IMR-90 (cell line): ENCODE data around the gene RNF32. TPM values are rescaled to one million over a fixed set of nuclear protein-coding genes. Genes with fewer than 3 reads are reported as not detected.

ENCODE experiments used
- ATAC-seq: fragments of 200-7000 bp; cut with Tn5 transposase; 2 replicates; pipeline ENCODE4 v1.9.1; 2020; ENCODE audit warnings: low read depth, mild to moderate bottlenecking, moderate library complexity
- BruUV-seq: library from RNA; stranded (reverse); fragments of 400-500 nt; replicated peaks from 2 replicates; lab custom pipeline; 2021; lab: Mats Ljungman, UMichigan
- CTCF ChIA-PET: fragments of 300-600 bp; formaldehyde crosslinking; extraction: SDS; loops from one replicate; lab custom pipeline; 2021; ENCODE audit warnings: antibody characterized with exemption; lab: Yijun Ruan, JAX
- POLR2A ChIA-PET: fragments of 300-600 bp; sonication (Branson Sonifier 250); formaldehyde crosslinking; loops from one replicate; lab custom pipeline; 2022; ENCODE audit warnings: antibody characterized with exemption; ENCODE audit not compliant: unreplicated experiment; lab: Charles Lee
- DNase-seq: peaks from one replicate; pipeline ENCODE4 v3.0.0; 2013
- H2AFZ ChIP-seq: replicated peaks from 2 replicates; pipeline ENCODE3; 2013; ENCODE audit warnings: low read length, mild to moderate bottlenecking; ENCODE audit not compliant: poor library complexity
- H2AK5ac ChIP-seq: 2 replicates; pipeline ENCODE4 v1.6.1; 2013; ENCODE audit warnings: low read depth, low read length, inconsistent platforms
- H2AK9ac ChIP-seq: replicated peaks from 2 replicates; pipeline ENCODE3; 2013; ENCODE audit warnings: mild to moderate bottlenecking, low read depth, low read length, moderate library complexity; ENCODE audit not compliant: poor library complexity
- H2BK120ac ChIP-seq: 2 replicates; pipeline ENCODE4 v1.6.1; 2013; ENCODE audit warnings: low read depth, low read length, inconsistent platforms
- H2BK15ac ChIP-seq: 3 replicates; pipeline ENCODE4 v1.6.1; 2013; ENCODE audit warnings: low read depth, low read length, inconsistent platforms
- H2BK20ac ChIP-seq: 2 replicates; pipeline ENCODE4 v1.6.1; 2013; ENCODE audit warnings: low read depth, mild to moderate bottlenecking, inconsistent platforms, low read length, moderate library complexity
- H2BK5ac ChIP-seq: 2 replicates; pipeline ENCODE4 v1.6.1; 2013; ENCODE audit warnings: mild to moderate bottlenecking, low read depth, low read length, inconsistent platforms; ENCODE audit not compliant: poor library complexity, severe bottlenecking
- H3K14ac ChIP-seq: replicated peaks from 2 replicates; pipeline ENCODE4 v1.6.1; 2013; ENCODE audit warnings: low read depth, low read length, inconsistent platforms
- H3K18ac ChIP-seq: 2 replicates; pipeline ENCODE4 v1.6.1; 2013; ENCODE audit warnings: low read depth, low read length, control low read depth
- H3K23ac ChIP-seq: 2 replicates; pipeline ENCODE4 v1.6.1; 2013; ENCODE audit warnings: low read depth, low read length, inconsistent platforms
- H3K27ac ChIP-seq: 2 replicates; pipeline ENCODE4 v1.5.1; 2013; ENCODE audit warnings: mild to moderate bottlenecking, control low read depth, low read length; ENCODE audit not compliant: insufficient read depth
- H3K27me3 ChIP-seq: 2 replicates; pipeline ENCODE4 v1.6.1; 2013; ENCODE audit warnings: low read length; ENCODE audit not compliant: control insufficient read depth, insufficient read depth
- H3K36me3 ChIP-seq: 2 replicates; pipeline ENCODE4 v1.6.1; 2013; ENCODE audit warnings: low read length, mixed read lengths; ENCODE audit not compliant: control insufficient read depth, insufficient read depth
- H3K4ac ChIP-seq: 2 replicates; pipeline ENCODE4 v1.6.1; 2013; ENCODE audit warnings: low read depth, low read length, inconsistent platforms
- H3K4me1 ChIP-seq: 2 replicates; pipeline ENCODE4 v1.6.1; 2013; ENCODE audit warnings: low read length, mixed read lengths; ENCODE audit not compliant: control insufficient read depth, insufficient read depth
- H3K4me2 ChIP-seq: 2 replicates; pipeline ENCODE4 v1.6.1; 2013; ENCODE audit warnings: low read depth, mild to moderate bottlenecking, control low read depth, low read length, moderate library complexity
- H3K4me3 ChIP-seq: 2 replicates; pipeline ENCODE4 v1.5.1; 2013; ENCODE audit warnings: low read depth, mild to moderate bottlenecking, control low read depth, low read length, moderate library complexity; ENCODE audit not compliant: insufficient read depth
- H3K56ac ChIP-seq: 2 replicates; pipeline ENCODE4 v1.6.1; 2013; ENCODE audit warnings: low read length, inconsistent platforms; ENCODE audit not compliant: insufficient read depth; ENCODE audit errors: extremely low read depth
- H3K79me1 ChIP-seq, 2 experiments: 2 replicates each; pipeline ENCODE4 v1.6.1; 2013; ENCODE audit warnings: low read length in 2 of 2, inconsistent platforms in 1 of 2, low read depth in 1 of 2
- H3K9ac ChIP-seq: 2 replicates; pipeline ENCODE4 v1.6.1; 2013; ENCODE audit warnings: low read depth, low read length, control low read depth
- H3K9me1 ChIP-seq: 2 replicates; pipeline ENCODE4 v1.6.1; 2013; ENCODE audit warnings: low read length, inconsistent platforms; ENCODE audit not compliant: insufficient read depth
- H3K9me3 ChIP-seq: 2 replicates; pipeline ENCODE4 v1.6.1; 2013; ENCODE audit warnings: low read length; ENCODE audit not compliant: control insufficient read depth, insufficient read depth
- H4K20me1 ChIP-seq: 2 replicates; pipeline ENCODE4 v1.6.1; 2013; ENCODE audit warnings: low read length, inconsistent platforms; ENCODE audit not compliant: insufficient read depth
- H4K5ac ChIP-seq: 2 replicates; pipeline ENCODE4 v1.6.1; 2013; ENCODE audit warnings: mild to moderate bottlenecking, low read depth, low read length, control low read depth
- H4K8ac ChIP-seq, 2 experiments: 2 replicates each; pipeline ENCODE4 v1.6.1; 2013; ENCODE audit warnings: low read depth in 2 of 2, low read length in 2 of 2, control low read depth in 1 of 2, inconsistent platforms in 1 of 2
- H4K91ac ChIP-seq: 2 replicates; pipeline ENCODE4 v1.6.1; 2013; ENCODE audit warnings: low read depth, low read length, inconsistent platforms; ENCODE audit not compliant: insufficient read depth
- BHLHE40 ChIP-seq: fragments of 150-350 bp; IDR thresholded peaks from 2 replicates; pipeline ENCODE4 v1.6.1; 2016; ENCODE audit warnings: mild to moderate bottlenecking, low read depth, low read length
- CHD1 ChIP-seq: IDR thresholded peaks from 2 replicates; pipeline ENCODE4 v1.6.1; 2012; ENCODE audit warnings: low read depth, low read length, improper control_type of control experiment
- MAFK ChIP-seq: IDR thresholded peaks from 2 replicates; pipeline ENCODE4 v1.6.1; 2012; ENCODE audit warnings: low read depth, low read length, improper control_type of control experiment
- POLR2A ChIP-seq: IDR thresholded peaks from 2 replicates; pipeline ENCODE4 v1.6.1; 2012; ENCODE audit warnings: mild to moderate bottlenecking, low read depth, low read length
- RCOR1 ChIP-seq: IDR thresholded peaks from 2 replicates; pipeline ENCODE4 v1.6.1; 2012; ENCODE audit warnings: mild to moderate bottlenecking, low read length, improper control_type of control experiment; ENCODE audit not compliant: insufficient replicate concordance
- WGBS, 2 experiments: methylation state at CpG; one replicate each; pipeline versions ENCODE4 v1.1.5 to v1.1.7; 2013; ENCODE audit warnings: missing lambda C conversion rate in 2 of 2; ENCODE audit not compliant: insufficient read length in 1 of 2; ENCODE audit errors: extremely low coverage in 2 of 2; 5-methylcytosine and 5-hydroxymethylcytosine counted together
- dilution Hi-C: fragments of 300-500 bp; cut with HindIII; formaldehyde crosslinking; loops from one replicate; pipeline ENCODE4 v1.14.3; 2018; ENCODE audit warnings: low sequenced_read_pairs; ENCODE audit not compliant: unreplicated experiment
- in situ Hi-C: fragments of 300-500 bp; cut with MboI; formaldehyde crosslinking; loops from 3 replicates; pipeline ENCODE4 v1.14.3; 2019; ENCODE audit warnings: low sequenced_read_pairs, inconsistent platforms, mixed read lengths
- intact Hi-C: fragments of 100-400 bp; cut with micrococcal nuclease; formaldehyde crosslinking; loops from 2 replicates; pipeline ENCODE4 v1.10.0; 2022
- polyA plus RNA-seq, 3 experiments: library from polyadenylated mRNA; depleted of rRNA; stranded (reverse); fragments of >200 nt; gene quantifications; 2 replicates each; pipeline ENCODE4 v1.2.3, GENCODE V29; 2012; ENCODE audit warnings: low replicate concordance in 1 of 3
- total RNA-seq: library from RNA; depleted of rRNA; stranded (reverse); fragments of >200 nt; gene quantifications from 2 replicates; pipeline ENCODE4 v1.2.3, GENCODE V29; 2012
- TF ChIP-seq, protein P1 (sequence below): fragments of 150-350 bp; IDR thresholded peaks from 2 replicates; pipeline ENCODE4 v1.6.1; 2017; ENCODE audit warnings: mild to moderate bottlenecking, antibody characterized with exemption, low read length, low read depth

The RNF32 gene
- total and polyA plus RNA-seq, 2 of the 4 experiments (the other 2 are of a cell fraction), result 0.36 to 0.63 TPM

DNA sequence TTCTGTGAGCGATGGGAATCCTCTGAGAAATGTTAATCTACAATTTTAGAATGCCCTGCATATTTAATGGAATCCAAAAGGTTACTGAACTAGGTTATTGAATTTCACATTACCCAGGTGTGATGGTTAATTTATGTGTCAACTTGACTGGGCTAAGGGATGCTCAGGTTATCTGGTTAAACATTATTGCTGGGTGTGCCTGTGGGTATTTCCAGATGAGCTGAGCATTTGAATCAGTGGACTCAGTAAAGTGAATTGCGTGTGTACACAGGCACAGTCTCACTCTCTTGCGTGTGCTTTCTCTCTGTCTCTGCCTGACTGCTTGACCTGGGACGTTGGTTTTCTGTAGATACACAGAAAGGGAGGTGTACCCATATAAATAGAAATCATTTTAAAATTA is 21.7 kb downstream of the RNF32 start:
- ChIA-PET POLR2A (no interaction called here), CTCF (no interaction called here)
- Histone ChIP-seq H3K79me1 (no peaks in the 10 kb centered on the region), H3K18ac (no peak overlapping the region), H3K23ac (no peak overlapping the region), H3K27ac (no peak overlapping the region), H2AK9ac (no peak overlapping the region), H2BK20ac (no peak overlapping the region), H3K9ac (no peak overlapping the region), H2AK5ac (no peak overlapping the region), H3K4me1 (0 out of 2 replicates have a peak, but pooled peaks cover 1% of the 10 kb centered on the region), H3K9me1 (no peaks in the 10 kb centered on the region), H3K4me3 (no peak overlapping the region), H4K8ac (no peak overlapping the region), H4K91ac (no peak overlapping the region), H3K27me3 (no peaks in the 10 kb centered on the region), H3K4me2 (no peak overlapping the region), H3K9me3 (no peaks in the 10 kb centered on the region), H2BK15ac (no peak overlapping the region), H2AFZ (no peak overlapping the region), H3K36me3 (no peaks in the 10 kb centered on the region), H4K5ac (no peak overlapping the region), H4K20me1 (no peaks in the 10 kb centered on the region), H3K14ac (no peak overlapping the region), H2BK5ac (no peak overlapping the region), H3K4ac (no peak overlapping the region), H3K56ac (no peak overlapping the region), H2BK120ac (no peak overlapping the region)
- WGBS, 2 experiments, result no CpG with 5 or more reads among the region's 4 CpGs
- no peak for DNase-seq
- in situ Hi-C loops, result no loop called here
- intact Hi-C loops, result no loop called here
- no peak for TF ChIP-seq CHD1
- TF ChIP-seq POLR2A, result no peak
- TF ChIP-seq RCOR1, result no peak
- TF ChIP-seq, protein P1, sequence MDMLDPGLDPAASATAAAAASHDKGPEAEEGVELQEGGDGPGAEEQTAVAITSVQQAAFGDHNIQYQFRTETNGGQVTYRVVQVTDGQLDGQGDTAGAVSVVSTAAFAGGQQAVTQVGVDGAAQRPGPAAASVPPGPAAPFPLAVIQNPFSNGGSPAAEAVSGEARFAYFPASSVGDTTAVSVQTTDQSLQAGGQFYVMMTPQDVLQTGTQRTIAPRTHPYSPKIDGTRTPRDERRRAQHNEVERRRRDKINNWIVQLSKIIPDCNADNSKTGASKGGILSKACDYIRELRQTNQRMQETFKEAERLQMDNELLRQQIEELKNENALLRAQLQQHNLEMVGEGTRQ, result no peak
- TF ChIP-seq MAFK, result no peak
- no peak for TF ChIP-seq BHLHE40
- dilution Hi-C loops, result no loop called here
- no TSS peak for BruUV-seq
- ATAC-seq, result no peak
